Type B pancreatic cell (in vitro differentiated cells): ENCODE data around the gene FADS3. TPM values are rescaled to one million over a fixed set of nuclear protein-coding genes. Genes with fewer than 3 reads are reported as not detected.

Source experiments
- DNase-seq: peaks from one replicate; pipeline ENCODE4 v3.0.0; 2021; ENCODE audit warnings: mixed read lengths; ENCODE audit not compliant: unreplicated experiment; ENCODE audit errors: extremely low spot score
- H3K27ac Mint-ChIP-seq: 2 replicates; pipeline ENCODE4 v1.8.0; 2021; ENCODE audit warnings: mild to moderate bottlenecking, mixed read lengths
- H3K27me3 Mint-ChIP-seq: 2 replicates; pipeline ENCODE4 v1.8.0; 2021; ENCODE audit warnings: mixed read lengths
- H3K36me3 Mint-ChIP-seq: 2 replicates; pipeline ENCODE4 v1.8.0; 2021; ENCODE audit warnings: mixed read lengths
- H3K4me1 Mint-ChIP-seq: one replicate; pipeline ENCODE4 v1.8.0; 2021; ENCODE audit warnings: mixed read lengths; ENCODE audit not compliant: unreplicated experiment
- H3K4me3 Mint-ChIP-seq: 2 replicates; pipeline ENCODE4 v1.8.0; 2021; ENCODE audit warnings: mild to moderate bottlenecking, mixed read lengths
- H3K9me3 Mint-ChIP-seq: 2 replicates; pipeline ENCODE4 v1.8.0; 2021; ENCODE audit warnings: mixed read lengths
- total RNA-seq: library from RNA; stranded (reverse); gene quantifications from 2 replicates; pipeline ENCODE4 v1.2.1, GENCODE V29; 2021; ENCODE audit warnings: low replicate concordance
- TF ChIP-seq, protein P1 (sequence below): fragments of 200-600 bp; sonication (generic); conservative IDR thresholded peaks from 2 replicates; pipeline ENCODE4 v1.5.0; 2021; ENCODE audit warnings: antibody characterized with exemption, mild to moderate bottlenecking

The FADS3 gene
- total RNA-seq, 1 donor from 2014 or later, result 10.0 TPM

DNA sequence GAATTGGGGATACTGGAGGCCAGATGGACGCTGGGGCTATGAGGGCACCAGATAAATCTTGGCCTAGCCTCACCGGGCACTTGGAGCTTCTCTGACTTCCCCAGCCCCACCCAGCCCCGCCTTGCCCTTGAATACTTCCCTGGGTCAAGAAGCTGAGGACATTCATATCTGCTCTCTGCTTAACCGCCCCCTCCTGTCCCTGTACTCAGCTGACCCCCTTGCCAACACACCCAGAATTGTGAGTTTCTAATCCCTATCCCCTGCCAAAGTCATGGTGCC is 22.0 kb downstream of the FADS3 start:
- H3K36me3 Mint-ChIP-seq, result peaks cover 4% of the 10 kb centered on the region
- TF ChIP-seq, protein P1, sequence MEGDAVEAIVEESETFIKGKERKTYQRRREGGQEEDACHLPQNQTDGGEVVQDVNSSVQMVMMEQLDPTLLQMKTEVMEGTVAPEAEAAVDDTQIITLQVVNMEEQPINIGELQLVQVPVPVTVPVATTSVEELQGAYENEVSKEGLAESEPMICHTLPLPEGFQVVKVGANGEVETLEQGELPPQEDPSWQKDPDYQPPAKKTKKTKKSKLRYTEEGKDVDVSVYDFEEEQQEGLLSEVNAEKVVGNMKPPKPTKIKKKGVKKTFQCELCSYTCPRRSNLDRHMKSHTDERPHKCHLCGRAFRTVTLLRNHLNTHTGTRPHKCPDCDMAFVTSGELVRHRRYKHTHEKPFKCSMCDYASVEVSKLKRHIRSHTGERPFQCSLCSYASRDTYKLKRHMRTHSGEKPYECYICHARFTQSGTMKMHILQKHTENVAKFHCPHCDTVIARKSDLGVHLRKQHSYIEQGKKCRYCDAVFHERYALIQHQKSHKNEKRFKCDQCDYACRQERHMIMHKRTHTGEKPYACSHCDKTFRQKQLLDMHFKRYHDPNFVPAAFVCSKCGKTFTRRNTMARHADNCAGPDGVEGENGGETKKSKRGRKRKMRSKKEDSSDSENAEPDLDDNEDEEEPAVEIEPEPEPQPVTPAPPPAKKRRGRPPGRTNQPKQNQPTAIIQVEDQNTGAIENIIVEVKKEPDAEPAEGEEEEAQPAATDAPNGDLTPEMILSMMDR, result no peak
- DNase-seq, result no peak
- no peak overlapping the region for H3K4me3 Mint-ChIP-seq
- no peak overlapping the region for H3K27ac Mint-ChIP-seq
- H3K9me3 Mint-ChIP-seq, result no peaks in the 10 kb centered on the region
- peaks cover 4% of the 10 kb centered on the region for H3K27me3 Mint-ChIP-seq
- peaks cover 13% of the 10 kb centered on the region for H3K4me1 Mint-ChIP-seq

DNA sequence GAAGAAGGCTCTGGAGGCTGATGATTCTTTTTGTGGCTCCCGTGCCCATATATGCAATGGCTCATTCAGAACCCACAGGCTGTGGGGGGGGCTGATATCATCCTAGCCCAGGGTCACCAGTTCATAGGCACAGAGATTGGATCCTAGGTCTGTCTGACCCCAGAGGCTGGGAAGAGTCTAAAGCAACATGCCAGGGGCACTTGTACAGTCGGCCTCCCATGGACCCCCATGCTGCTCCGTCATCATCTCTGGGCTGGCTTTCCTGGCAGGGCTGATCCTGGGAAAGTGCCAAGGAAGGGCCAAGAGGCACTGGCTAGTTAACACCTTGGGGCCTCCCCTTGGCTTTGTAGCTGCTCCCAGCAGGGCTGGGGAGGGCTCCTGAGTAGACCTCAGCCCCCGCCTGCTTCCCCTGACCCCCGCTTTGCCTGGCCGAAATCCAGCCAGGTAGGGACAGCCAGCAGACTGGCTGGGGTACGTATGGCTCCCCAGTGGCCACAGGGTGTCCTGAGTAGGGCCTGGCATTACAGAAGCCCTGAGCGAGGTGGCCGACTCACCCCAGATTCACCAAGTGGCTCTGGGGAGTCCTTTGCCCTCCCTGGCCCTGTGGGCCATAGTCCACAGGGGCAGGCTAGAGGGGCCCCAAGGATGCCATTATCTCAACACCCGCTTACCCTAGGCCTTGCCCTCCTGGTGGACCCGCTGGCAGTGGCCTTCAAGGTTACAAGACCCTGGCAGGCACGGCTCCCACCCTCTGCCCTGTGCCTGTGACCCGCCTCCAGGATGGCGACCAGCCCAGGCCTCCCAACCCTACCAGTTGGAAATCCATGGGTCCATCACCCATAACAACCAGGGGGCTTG is 22.5 kb downstream of the FADS3 start:
- Mint-ChIP-seq H3K36me3 (peaks cover 4% of the 10 kb centered on the region), H3K9me3 (no peaks in the 10 kb centered on the region), H3K27ac (no peak overlapping the region), H3K27me3 (peaks cover 4% of the 10 kb centered on the region), H3K4me3 (no peak overlapping the region), H3K4me1 (peaks cover 13% of the 10 kb centered on the region)
- DNase-seq, result no peak
- TF ChIP-seq, protein P1, result no peak

DNA sequence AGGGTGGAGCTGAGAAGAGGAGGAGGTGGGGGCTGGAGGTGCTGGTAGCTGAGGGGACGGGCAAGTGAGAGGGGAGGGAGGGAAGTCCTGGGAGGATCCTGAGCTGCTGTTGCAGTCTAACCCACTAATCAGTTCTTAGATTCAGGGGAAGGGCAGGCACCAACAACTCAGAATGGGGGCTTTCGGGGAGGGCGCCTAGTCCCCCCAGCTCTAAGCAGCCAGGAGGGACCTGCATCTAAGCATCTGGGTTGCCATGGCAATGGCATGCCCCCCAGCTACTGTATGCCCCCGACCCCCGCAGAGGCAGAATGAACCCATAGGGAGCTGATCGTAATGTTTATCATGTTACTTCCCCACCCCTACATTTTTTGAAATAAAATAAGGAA is 24.4 kb downstream of the FADS3 start:
- Mint-ChIP-seq H3K9me3 (no peaks in the 10 kb centered on the region), H3K27me3 (peaks cover 4% of the 10 kb centered on the region), H3K36me3 (peaks cover 4% of the 10 kb centered on the region), H3K4me3 (no peak overlapping the region), H3K4me1 (peaks cover 13% of the 10 kb centered on the region), H3K27ac (no peak overlapping the region)
- TF ChIP-seq, protein P1, result no peak
- DNase-seq, result no peak

DNA sequence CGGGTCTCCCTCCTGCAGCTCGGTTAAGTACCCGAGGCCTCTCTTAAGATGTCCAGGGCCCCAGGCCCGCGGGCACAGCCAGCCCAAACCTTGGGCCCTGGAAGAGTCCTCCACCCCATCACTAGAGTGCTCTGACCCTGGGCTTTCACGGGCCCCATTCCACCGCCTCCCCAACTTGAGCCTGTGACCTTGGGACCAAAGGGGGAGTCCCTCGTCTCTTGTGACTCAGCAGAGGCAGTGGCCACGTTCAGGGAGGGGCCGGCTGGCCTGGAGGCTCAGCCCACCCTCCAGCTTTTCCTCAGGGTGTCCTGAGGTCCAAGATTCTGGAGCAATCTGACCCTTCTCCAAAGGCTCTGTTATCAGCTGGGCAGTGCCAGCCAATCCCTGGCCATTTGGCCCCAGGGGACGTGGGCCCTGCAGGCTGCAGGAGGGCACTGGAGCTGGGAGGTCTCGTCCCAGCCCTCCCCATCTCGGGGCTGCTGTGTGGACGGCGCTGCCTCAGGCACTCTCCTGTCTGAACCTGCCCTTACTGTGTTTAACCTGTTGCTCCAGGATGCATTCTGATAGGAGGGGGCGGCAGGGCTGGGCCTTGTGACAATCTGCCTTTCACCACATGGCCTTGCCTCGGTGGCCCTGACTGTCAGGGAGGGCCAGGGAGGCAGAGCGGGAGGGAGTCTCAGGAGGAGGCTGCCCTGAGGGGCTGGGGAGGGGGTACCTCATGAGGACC is 25.0 kb downstream of the FADS3 start:
- Mint-ChIP-seq H3K4me1 (peaks cover 13% of the 10 kb centered on the region), H3K27ac (no peak overlapping the region), H3K9me3 (no peaks in the 10 kb centered on the region), H3K4me3 (no peak overlapping the region), H3K36me3 (peaks cover 8% of the 10 kb centered on the region), H3K27me3 (peaks cover 4% of the 10 kb centered on the region)
- TF ChIP-seq, protein P1, result no peak
- no peak for DNase-seq

GRCh38 chr11:61864814-61865775 is 26.2 kb downstream of the FADS3 start:
- H3K4me1 Mint-ChIP-seq, result peaks cover 5% of the 10 kb centered on the region
- TF ChIP-seq, protein P1, result no peak
- no peaks in the 10 kb centered on the region for H3K9me3 Mint-ChIP-seq
- no peak for DNase-seq
- H3K27ac Mint-ChIP-seq, result no peak overlapping the region
- no peaks in the 10 kb centered on the region for H3K27me3 Mint-ChIP-seq
- no peak overlapping the region for H3K4me3 Mint-ChIP-seq
- peaks cover 12% of the 10 kb centered on the region for H3K36me3 Mint-ChIP-seq
